C4-2B (cell line): ENCODE measurements around the gene CACNA1B.

ENCODE experiments used
- H3K27ac ChIP-seq: fragments of 450-650 bp; 2 replicates; pipeline ENCODE4 v1.5.1; 2017
- CTCF ChIP-seq: fragments of 450-650 bp; conservative IDR thresholded peaks from 2 replicates; pipeline ENCODE4 v1.5.1; 2017; ENCODE audit warnings: mild to moderate bottlenecking
- ZFX ChIP-seq: fragments of 450-650 bp; IDR thresholded peaks from 2 replicates; pipeline ENCODE4 v1.6.1; 2017

The CACNA1B gene

GRCh38 chr9:137833721-137834613 lies 43.6 kb upstream of the CACNA1B start:
- TF ChIP-seq CTCF, result no peak
- TF ChIP-seq ZFX, result no peak
- H3K27ac ChIP-seq, result no peak overlapping the region

GRCh38 chr9:137834846-137835546 lies 42.6 kb upstream of the CACNA1B start:
- H3K27ac ChIP-seq, result no peak overlapping the region
- TF ChIP-seq CTCF, result no peak
- TF ChIP-seq ZFX, result no peak

DNA sequence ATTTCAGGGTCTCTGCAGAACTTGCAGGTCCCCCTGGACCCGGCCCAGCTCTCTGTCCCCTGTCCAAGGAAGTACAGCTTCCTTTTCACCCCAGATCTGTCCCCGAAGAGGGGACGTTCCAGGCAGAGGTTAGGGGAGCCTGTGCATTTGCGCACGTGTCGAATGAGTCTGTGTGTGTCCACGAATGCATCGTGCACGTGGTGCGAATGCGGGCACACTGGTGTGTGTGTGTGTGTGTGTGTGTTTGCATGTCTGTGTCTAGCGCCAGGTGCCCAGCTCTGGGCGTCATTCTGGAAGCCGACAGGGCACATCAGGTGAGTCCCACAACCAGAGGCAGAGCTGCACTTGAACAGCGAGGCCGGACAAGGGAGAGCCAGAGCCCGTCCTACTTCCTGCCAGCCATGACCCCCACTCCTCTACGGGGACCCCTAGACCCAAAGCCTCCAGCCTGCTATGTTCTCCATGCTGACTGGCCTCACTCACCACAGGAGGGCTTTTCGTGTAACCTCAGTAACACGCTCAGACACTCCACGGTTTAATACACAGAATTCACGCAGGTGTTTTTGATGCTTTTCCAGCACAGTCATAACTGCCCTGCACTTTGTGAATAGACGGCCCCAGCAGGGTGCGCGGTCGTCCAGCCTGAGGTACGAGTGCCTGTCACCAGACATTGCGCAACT lies 41.3 kb upstream of the CACNA1B start:
- no peak overlapping the region for H3K27ac ChIP-seq
- no peak for TF ChIP-seq ZFX

- TF ChIP-seq CTCF, result no peak
- no peak for TF ChIP-seq ZFX
- no peak overlapping the region for H3K27ac ChIP-seq
Observed at GRCh38 chr9:137836831-137837241, 40.7 kb upstream of the CACNA1B start.

DNA sequence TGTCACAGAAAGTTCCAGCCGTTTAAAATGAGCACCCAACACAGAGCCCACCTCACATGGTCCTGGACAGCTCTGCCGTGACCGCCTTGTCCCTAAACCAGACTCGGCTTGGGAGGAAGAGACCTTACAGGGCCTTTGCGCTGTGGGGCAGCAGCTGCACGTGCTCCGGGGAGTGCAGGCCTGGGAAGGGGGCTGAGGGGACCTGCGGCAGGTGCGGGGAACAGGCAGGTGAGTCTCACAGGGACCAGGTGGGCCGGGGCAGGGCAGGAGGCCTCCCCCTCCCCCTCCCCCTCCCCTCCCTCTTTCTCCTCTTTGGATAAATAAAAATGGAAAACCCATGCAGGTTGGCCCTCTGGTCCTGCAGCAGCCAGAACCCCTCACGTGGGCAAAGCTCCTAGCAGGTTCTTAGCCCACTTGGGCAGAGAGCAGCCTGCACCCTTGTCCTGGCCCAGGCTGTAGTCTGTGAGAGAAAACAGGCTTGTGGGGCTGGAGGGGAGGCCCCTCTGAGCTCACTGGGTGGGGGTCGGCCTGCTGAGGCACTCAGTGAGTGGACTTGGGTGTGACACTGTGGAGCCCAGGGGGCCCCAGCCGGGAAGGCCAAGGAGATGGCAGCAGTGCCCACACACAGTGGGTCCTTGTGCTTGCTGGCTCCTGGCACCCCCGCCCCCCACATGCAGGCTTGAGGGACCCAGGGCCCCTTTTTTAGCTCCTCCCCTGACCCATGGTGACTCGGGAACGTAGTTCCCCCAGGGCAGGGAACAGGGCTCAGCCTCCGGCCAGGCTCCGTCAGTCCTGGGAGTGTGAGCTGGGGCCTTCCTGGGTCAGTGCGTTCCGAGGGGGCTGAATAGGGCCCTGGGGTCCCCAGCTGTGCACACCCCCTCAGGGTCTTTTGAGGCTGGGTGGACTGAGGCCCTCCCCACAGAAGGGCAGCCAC lies 40.0 kb upstream of the CACNA1B start:
- no peak overlapping the region for H3K27ac ChIP-seq
- TF ChIP-seq ZFX (no peak), CTCF (no peak)

DNA sequence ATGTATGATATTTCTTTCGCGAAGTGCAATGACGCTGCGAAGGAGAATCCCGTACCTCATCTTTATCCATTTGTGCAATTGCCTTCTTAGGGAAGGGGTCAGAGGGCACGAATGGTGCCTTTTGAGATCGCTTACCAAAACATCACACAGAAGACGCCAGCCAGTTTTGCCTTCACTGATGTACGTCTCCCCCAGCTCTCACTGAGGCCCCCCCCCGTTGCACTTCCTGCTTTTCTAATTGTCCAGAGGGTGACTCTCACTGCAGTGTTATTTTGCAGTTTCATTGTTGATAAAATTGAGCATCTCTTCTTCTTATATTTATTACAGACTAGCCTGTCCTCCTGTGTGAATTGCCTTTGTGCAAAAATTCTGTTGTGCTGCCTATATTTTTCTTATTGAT lies 39.0 kb upstream of the CACNA1B start:
- no peak for TF ChIP-seq ZFX
- TF ChIP-seq CTCF, result no peak
- no peak overlapping the region for H3K27ac ChIP-seq

- H3K27ac ChIP-seq, result no peak overlapping the region
- TF ChIP-seq CTCF (no peak), ZFX (no peak)
Observed at GRCh38 chr9:137843355-137843754, 34.2 kb upstream of the CACNA1B start.
